ENCODE results near the gene WDHD1.
A peak's percentile ranks its signal among the peaks of the same experiment; 100 is the strongest.
"Not testable (repeated sequence)": the region's sequence is repeated elsewhere in the genome, so short reads cannot be mapped to it uniquely, and the experiment has no call there.

The WDHD1 gene

GRCh38 chr14:54908973-54909372, 117.9 kb downstream of the WDHD1 start:
- 97% methylated on average over 2 of the region's 4 CpGs for WGBS
- not testable (repeated sequence) for H3K79me1 ChIP-seq (replicated peaks; ENCODE audit: low read length, poor library complexity, severe bottlenecking); H2AK5ac ChIP-seq (ENCODE audit: low read length, severe bottlenecking); H3K4me1 ChIP-seq (ENCODE audit: control insufficient read depth, insufficient read depth, low read depth, low read length); H3K14ac ChIP-seq (ENCODE audit: low read length in 2 of 2); H2BK12ac ChIP-seq (ENCODE audit: low read length in 2 of 2); H3K9me3 ChIP-seq (ENCODE audit: control insufficient read depth, low read length); H2BK120ac ChIP-seq (ENCODE audit: low read depth, low read length); H3K36me3 ChIP-seq (ENCODE audit: control insufficient read depth in 1 of 2, insufficient read depth in 2 of 2, low read depth in 1 of 2, low read length in 2 of 2); H3K9ac ChIP-seq (ENCODE audit: low read length); H3K27me3 ChIP-seq (ENCODE audit: control insufficient read depth in 1 of 2, insufficient read depth in 1 of 2, low read length in 2 of 2); H2BK15ac ChIP-seq (ENCODE audit: low read depth, poor library complexity, severe bottlenecking); H2AFZ ChIP-seq (ENCODE audit: low read depth, low read length); H3K27ac ChIP-seq (ENCODE audit: low read length, poor library complexity, severe bottlenecking); H3K4ac ChIP-seq (ENCODE audit: low read depth in 1 of 2, low read length in 2 of 2); H4K8ac ChIP-seq (ENCODE audit: low read length); H3K23ac ChIP-seq (ENCODE audit: low read length in 2 of 2); H3K18ac ChIP-seq (ENCODE audit: low read depth in 1 of 2, low read length in 2 of 2); H2BK5ac ChIP-seq (ENCODE audit: low read depth, low read length, poor library complexity, severe bottlenecking); H4K91ac ChIP-seq (ENCODE audit: low read length); H3K4me3 ChIP-seq (ENCODE audit: insufficient read depth in 1 of 2, low read depth in 1 of 2, low read length in 2 of 2); DNase-seq; H3K4me2 ChIP-seq (ENCODE audit: low read length, poor library complexity, severe bottlenecking)

DNA sequence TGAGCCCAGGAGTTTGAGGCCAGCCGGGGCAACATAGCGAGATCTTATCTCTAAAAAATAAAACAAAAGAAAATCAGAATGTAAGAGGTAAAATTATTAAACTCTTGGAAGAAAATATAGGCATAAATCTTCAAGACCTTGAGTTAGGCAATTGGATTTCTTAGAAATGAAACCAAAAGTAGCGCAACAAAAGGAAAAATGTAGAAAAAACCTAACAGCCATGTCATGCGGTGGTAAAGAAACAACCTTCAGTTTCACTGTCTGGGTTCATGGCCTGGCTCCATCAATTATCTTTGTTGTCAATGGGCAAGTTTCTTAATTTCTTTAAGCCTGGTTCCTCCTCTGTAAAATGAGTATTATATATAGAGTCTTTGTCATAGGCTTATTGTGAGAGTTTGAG, 118.7 kb downstream of the WDHD1 start:
- Histone ChIP-seq H3K9me3 (ENCODE audit: control insufficient read depth, low read length) (no peaks in the 10 kb centered on the region), H3K18ac (ENCODE audit: low read depth in 1 of 2, low read length in 2 of 2) (no peak overlapping the region), H2AFZ (ENCODE audit: low read depth, low read length) (no peak overlapping the region)

GRCh38 chr14:54906075-54906474, 120.8 kb downstream of the WDHD1 start:
- Histone ChIP-seq H2BK120ac (ENCODE audit: low read depth, low read length) (no peak overlapping the region), H2BK12ac (ENCODE audit: low read length in 2 of 2) (no peak overlapping the region), H3K27ac (ENCODE audit: low read length, poor library complexity, severe bottlenecking) (no peak overlapping the region), H3K9ac (ENCODE audit: low read length) (no peak overlapping the region), H3K9me3 (ENCODE audit: control insufficient read depth, low read length) (no peaks in the 10 kb centered on the region), H3K79me1 (replicated peaks; ENCODE audit: low read length, poor library complexity, severe bottlenecking) (no peaks in the 10 kb centered on the region), H3K27me3 (ENCODE audit: control insufficient read depth in 1 of 2, insufficient read depth in 1 of 2, low read length in 2 of 2) (no peaks in the 10 kb centered on the region), H3K23ac (ENCODE audit: low read length in 2 of 2) (no peak overlapping the region), H2BK5ac (ENCODE audit: low read depth, low read length, poor library complexity, severe bottlenecking) (no peak overlapping the region), H3K4me3 (ENCODE audit: insufficient read depth in 1 of 2, low read depth in 1 of 2, low read length in 2 of 2) (no peak overlapping the region), H4K8ac (ENCODE audit: low read length) (no peak overlapping the region), H2BK15ac (ENCODE audit: low read depth, poor library complexity, severe bottlenecking) (no peak overlapping the region), H3K4ac (ENCODE audit: low read depth in 1 of 2, low read length in 2 of 2) (no peak overlapping the region), H2AFZ (ENCODE audit: low read depth, low read length) (no peak overlapping the region), H2AK5ac (ENCODE audit: low read length, severe bottlenecking) (no peak overlapping the region), H3K4me2 (ENCODE audit: low read length, poor library complexity, severe bottlenecking) (no peak overlapping the region), H4K91ac (ENCODE audit: low read length) (no peak overlapping the region), H3K14ac (ENCODE audit: low read length in 2 of 2) (no peak overlapping the region), H3K18ac (ENCODE audit: low read depth in 1 of 2, low read length in 2 of 2) (no peak overlapping the region), H3K36me3 (ENCODE audit: control insufficient read depth in 1 of 2, insufficient read depth in 2 of 2, low read depth in 1 of 2, low read length in 2 of 2) (no peaks in the 10 kb centered on the region), H3K4me1 (ENCODE audit: control insufficient read depth, insufficient read depth, low read depth, low read length) (peaks cover 16% of the 10 kb centered on the region)
- DNase-seq, result no peak

More for the DNA sequence above, 118.7 kb downstream of the WDHD1 start:
- Histone ChIP-seq H3K4me2 (ENCODE audit: low read length, poor library complexity, severe bottlenecking) (no peak overlapping the region), H2AK5ac (ENCODE audit: low read length, severe bottlenecking) (no peak overlapping the region), H4K91ac (ENCODE audit: low read length) (no peak overlapping the region), H3K14ac (ENCODE audit: low read length in 2 of 2) (no peak overlapping the region), H2BK12ac (ENCODE audit: low read length in 2 of 2) (no peak overlapping the region), H3K4me3 (ENCODE audit: insufficient read depth in 1 of 2, low read depth in 1 of 2, low read length in 2 of 2) (no peak overlapping the region), H3K4ac (ENCODE audit: low read depth in 1 of 2, low read length in 2 of 2) (no peak overlapping the region), H4K8ac (ENCODE audit: low read length) (no peak overlapping the region), H2BK120ac (ENCODE audit: low read depth, low read length) (no peak overlapping the region), H3K36me3 (ENCODE audit: control insufficient read depth in 1 of 2, insufficient read depth in 2 of 2, low read depth in 1 of 2, low read length in 2 of 2) (no peaks in the 10 kb centered on the region), H3K4me1 (ENCODE audit: control insufficient read depth, insufficient read depth, low read depth, low read length) (peaks cover under 1% of the 10 kb centered on the region), H3K23ac (ENCODE audit: low read length in 2 of 2) (no peak overlapping the region), H3K79me1 (replicated peaks; ENCODE audit: low read length, poor library complexity, severe bottlenecking) (no peaks in the 10 kb centered on the region), H3K27me3 (ENCODE audit: control insufficient read depth in 1 of 2, insufficient read depth in 1 of 2, low read length in 2 of 2) (no peaks in the 10 kb centered on the region), H3K27ac (ENCODE audit: low read length, poor library complexity, severe bottlenecking) (no peak overlapping the region), H2BK15ac (ENCODE audit: low read depth, poor library complexity, severe bottlenecking) (no peak overlapping the region), H3K9ac (ENCODE audit: low read length) (no peak overlapping the region), H2BK5ac (ENCODE audit: low read depth, low read length, poor library complexity, severe bottlenecking) (no peak overlapping the region)
- WGBS, result 100% methylated on average over 2 of the region's 4 CpGs
- no peak for DNase-seq

DNA sequence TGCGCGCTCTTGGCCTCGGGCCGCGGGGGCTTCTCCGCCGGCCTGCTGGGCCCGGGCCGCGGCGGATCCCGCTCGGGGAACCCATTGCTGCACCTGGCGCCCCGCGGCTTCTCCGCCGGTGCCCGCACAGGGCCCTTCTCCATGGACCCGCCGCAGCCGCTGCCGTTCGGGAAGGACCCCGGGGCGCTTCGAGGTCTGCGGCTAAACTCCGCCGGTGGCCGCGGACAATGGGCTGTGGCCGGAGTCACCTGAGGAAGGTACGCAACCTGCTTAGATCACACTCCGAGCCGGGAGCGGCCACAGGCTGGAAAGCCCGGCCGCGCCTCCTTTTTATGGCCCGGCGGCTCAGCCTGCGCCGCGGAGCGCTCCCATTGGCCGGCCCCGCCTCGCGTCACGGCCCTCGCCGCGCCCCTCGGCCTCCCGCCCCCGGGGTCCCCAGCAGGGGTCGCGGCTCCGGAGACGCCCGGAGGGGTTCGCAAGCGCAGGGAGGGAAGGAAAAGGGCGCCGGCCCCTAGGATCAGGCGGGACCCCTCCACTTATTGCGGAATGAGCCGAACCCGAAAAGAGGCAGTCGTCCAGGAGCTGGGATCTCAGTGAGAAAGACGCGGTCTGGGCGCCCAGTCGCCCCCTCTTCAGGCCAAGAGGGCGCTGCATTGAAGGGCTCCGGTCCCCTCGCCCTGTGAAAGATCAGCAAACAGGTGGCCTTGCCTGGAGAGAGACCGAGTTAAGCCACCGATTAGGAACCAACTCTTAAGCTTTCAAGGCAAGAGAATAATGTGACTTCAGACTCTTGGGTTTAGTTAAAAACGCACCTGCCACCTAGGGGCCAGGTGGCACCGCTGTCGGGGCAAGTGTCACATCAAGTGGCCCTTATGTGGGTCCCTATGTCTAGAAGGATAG, 124.1 kb downstream of the WDHD1 start, which contains the start of gene GCH1:
Gene GCH1 (minus strand): TSS at position 306 of the 900 bp plus-strand sequence. CDS start 163 bp downstream, at position 143.
- no peak within 1 kb of the TSS for H4K91ac ChIP-seq (ENCODE audit: low read length)
- peak within 1 kb of the TSS; percentile 52 for H2BK15ac ChIP-seq (ENCODE audit: low read depth, poor library complexity, severe bottlenecking)
- peak within 1 kb of the TSS; percentile 83 for H3K9ac ChIP-seq (ENCODE audit: low read length)
- peak within 1 kb of the TSS; percentile 60 for H4K8ac ChIP-seq (ENCODE audit: low read length)
- H3K18ac ChIP-seq (ENCODE audit: low read depth in 1 of 2, low read length in 2 of 2), result peak within 1 kb of the TSS; percentile 19 to 64
- H3K4me3 ChIP-seq (ENCODE audit: insufficient read depth in 1 of 2, low read depth in 1 of 2, low read length in 2 of 2), result peak within 1 kb of the TSS; percentile 71 to 90
- peak within 1 kb of the TSS; percentile 85 for H2BK120ac ChIP-seq (ENCODE audit: low read depth, low read length)
- no peaks in the 10 kb centered on the region for H3K27me3 ChIP-seq (ENCODE audit: control insufficient read depth in 1 of 2, insufficient read depth in 1 of 2, low read length in 2 of 2)
- peak within 1 kb of the TSS; percentile 98 for H3K4me2 ChIP-seq (ENCODE audit: low read length, poor library complexity, severe bottlenecking)
- H2AFZ ChIP-seq (ENCODE audit: low read depth, low read length), result peak within 1 kb of the TSS; percentile 46
- no peaks in the 10 kb centered on the region for H3K79me1 ChIP-seq (replicated peaks; ENCODE audit: low read length, poor library complexity, severe bottlenecking)
- under 1% methylated on average over 83 of the region's 83 CpGs for WGBS
- no peak within 1 kb of the TSS for H2BK12ac ChIP-seq (ENCODE audit: low read length in 2 of 2)
- H3K27ac ChIP-seq (ENCODE audit: low read length, poor library complexity, severe bottlenecking), result no peak within 1 kb of the TSS
- H3K9me3 ChIP-seq (ENCODE audit: control insufficient read depth, low read length), result no peaks in the 10 kb centered on the region
- H2BK5ac ChIP-seq (ENCODE audit: low read depth, low read length, poor library complexity, severe bottlenecking), result no peak within 1 kb of the TSS
- no peak within 1 kb of the TSS for H3K4ac ChIP-seq (ENCODE audit: low read depth in 1 of 2, low read length in 2 of 2)
- H3K14ac ChIP-seq (ENCODE audit: low read length in 2 of 2), result no peak within 1 kb of the TSS
- H3K36me3 ChIP-seq (ENCODE audit: control insufficient read depth in 1 of 2, insufficient read depth in 2 of 2, low read depth in 1 of 2, low read length in 2 of 2), result no peaks in the 10 kb centered on the region
- no peak within 1 kb of the TSS for H2AK5ac ChIP-seq (ENCODE audit: low read length, severe bottlenecking)
- peak within 1 kb of the TSS in 1 of 2 experiments; percentile 35 for H3K23ac ChIP-seq (ENCODE audit: low read length in 2 of 2)
- peaks cover 16% of the 10 kb centered on the region for H3K4me1 ChIP-seq (ENCODE audit: control insufficient read depth, insufficient read depth, low read depth, low read length)
- peak; percentile 79 for DNase-seq

All from mesenchymal stem cell (in vitro differentiated cells and primary cell).